ENCODE measurements around the gene NCAPG2. TPM values are rescaled to one million over a fixed set of nuclear protein-coding genes. Genes with fewer than 3 reads are reported as not detected.

The NCAPG2 gene
- polyA plus RNA-seq, 1 donor from 2014 or later = 8.3 TPM

- peaks cover 4% of the 10 kb centered on the region for H3F3A ChIP-seq (ENCODE audit: insufficient read depth, low read length, poor library complexity, severe bottlenecking)
- no peaks in the 10 kb centered on the region for H3K9me2 ChIP-seq (ENCODE audit: insufficient read depth, low read length)
- no peak overlapping the region for H3K27ac ChIP-seq (ENCODE audit: low read length)
- no peak overlapping the region for H3K4me2 ChIP-seq (ENCODE audit: low read length)
- no peaks in the 10 kb centered on the region for H4K20me1 ChIP-seq (ENCODE audit: insufficient read depth)
- no peak overlapping the region for H2AFZ ChIP-seq (ENCODE audit: low read depth, low read length)
- H3K9ac ChIP-seq (ENCODE audit: low read length) = no peak overlapping the region
- H3K36me3 ChIP-seq (ENCODE audit: insufficient read depth, low read length) = no peaks in the 10 kb centered on the region
- no peak overlapping the region for H3K4me3 ChIP-seq (ENCODE audit: low read length)
- H3K79me2 ChIP-seq (replicated peaks; ENCODE audit: insufficient read depth, low read length) = no peaks in the 10 kb centered on the region
- H3K27me3 ChIP-seq (ENCODE audit: insufficient read depth, low read depth, low read length) = no peaks in the 10 kb centered on the region
- no peaks in the 10 kb centered on the region for H3K9me3 ChIP-seq (ENCODE audit: low read length)
- TF ChIP-seq MXI1 (conservative IDR thresholded peaks at IDR 0.05; ENCODE audit: poor library complexity, severe bottlenecking) (no peak), RAD21 (conservative IDR thresholded peaks at IDR 0.05) (no peak), POLR2AphosphoS5 (IDR thresholded peaks at IDR 0.05) (no peak), SMC3 (conservative IDR thresholded peaks at IDR 0.05; ENCODE audit: poor library complexity) (no peak), EZH2 (IDR thresholded peaks at IDR 0.05; ENCODE audit: borderline replicate concordance, insufficient read depth, low read length, poor library complexity, severe bottlenecking) (no peak)
Observed at GRCh38 chr7:158648787-158649186, 55.8 kb downstream of the NCAPG2 start.

GRCh38 chr7:158648168-158648567, 56.4 kb downstream of the NCAPG2 start:
- Histone ChIP-seq H3K36me3 (ENCODE audit: insufficient read depth, low read length) (no peaks in the 10 kb centered on the region), H2AFZ (ENCODE audit: low read depth, low read length) (no peak overlapping the region), H3K79me2 (replicated peaks; ENCODE audit: insufficient read depth, low read length) (no peaks in the 10 kb centered on the region), H3K9ac (ENCODE audit: low read length) (no peak overlapping the region), H3F3A (ENCODE audit: insufficient read depth, low read length, poor library complexity, severe bottlenecking) (peaks cover 4% of the 10 kb centered on the region), H3K4me3 (ENCODE audit: low read length) (no peak overlapping the region), H3K9me3 (ENCODE audit: low read length) (no peaks in the 10 kb centered on the region), H3K4me2 (ENCODE audit: low read length) (no peak overlapping the region), H4K20me1 (ENCODE audit: insufficient read depth) (no peaks in the 10 kb centered on the region), H3K9me2 (ENCODE audit: insufficient read depth, low read length) (no peaks in the 10 kb centered on the region), H3K27me3 (ENCODE audit: insufficient read depth, low read depth, low read length) (no peaks in the 10 kb centered on the region), H3K27ac (ENCODE audit: low read length) (no peak overlapping the region)
- TF ChIP-seq EZH2 (IDR thresholded peaks at IDR 0.05; ENCODE audit: borderline replicate concordance, insufficient read depth, low read length, poor library complexity, severe bottlenecking) = no peak
- no peak for TF ChIP-seq POLR2AphosphoS5 (IDR thresholded peaks at IDR 0.05)
- no peak for TF ChIP-seq SMC3 (conservative IDR thresholded peaks at IDR 0.05; ENCODE audit: poor library complexity)
- no peak for TF ChIP-seq MXI1 (conservative IDR thresholded peaks at IDR 0.05; ENCODE audit: poor library complexity, severe bottlenecking)
- TF ChIP-seq EP300 (conservative IDR thresholded peaks at IDR 0.05; ENCODE audit: poor library complexity, severe bottlenecking) = no peak
- no peak for TF ChIP-seq CTCF (IDR thresholded peaks at IDR 0.05; ENCODE audit: poor library complexity, severe bottlenecking)
- no peak for TF ChIP-seq RAD21 (conservative IDR thresholded peaks at IDR 0.05)
- TF ChIP-seq REST (IDR thresholded peaks at IDR 0.05; ENCODE audit: borderline replicate concordance) = no peak
- TF ChIP-seq TAF1 (IDR thresholded peaks at IDR 0.05; ENCODE audit: low read depth) = no peak
